ENCODE data around the gene ICA1.

Gene ICA1

DNA sequence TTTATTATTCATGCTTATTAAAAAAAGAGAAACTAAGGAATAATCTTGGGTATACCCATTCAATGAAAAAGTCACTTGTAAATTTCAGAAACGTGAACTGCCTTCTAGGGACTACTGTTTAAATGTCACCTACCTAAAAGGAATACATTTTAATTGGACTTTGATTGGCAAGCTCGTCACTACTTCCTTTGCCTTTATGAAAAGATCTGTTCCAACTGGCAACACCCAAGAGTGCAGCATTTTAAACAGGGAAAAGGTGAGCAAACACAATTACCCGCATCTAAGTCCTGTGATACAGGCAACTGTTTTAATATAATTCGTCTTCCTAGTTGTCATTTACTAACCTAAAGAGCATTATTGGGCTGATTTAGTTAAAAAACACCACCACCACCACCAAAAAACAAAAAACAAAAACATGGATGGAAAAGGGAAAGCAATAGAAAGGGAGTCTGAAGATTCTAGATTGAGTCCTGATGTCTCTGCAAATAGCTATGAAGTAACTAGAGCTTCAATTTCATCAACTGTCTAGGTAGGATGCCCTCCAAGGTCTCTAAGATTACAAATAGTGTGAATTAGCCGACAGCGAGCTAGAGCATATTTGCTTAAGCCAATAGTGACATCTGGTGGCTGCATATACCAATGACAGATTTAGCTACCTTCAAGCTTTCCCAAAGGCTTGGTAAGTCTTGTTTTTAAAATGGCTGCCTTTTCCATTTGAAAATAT lies 33.8 kb upstream of the ICA1 start:
- TF ChIP-seq, protein P1, sequence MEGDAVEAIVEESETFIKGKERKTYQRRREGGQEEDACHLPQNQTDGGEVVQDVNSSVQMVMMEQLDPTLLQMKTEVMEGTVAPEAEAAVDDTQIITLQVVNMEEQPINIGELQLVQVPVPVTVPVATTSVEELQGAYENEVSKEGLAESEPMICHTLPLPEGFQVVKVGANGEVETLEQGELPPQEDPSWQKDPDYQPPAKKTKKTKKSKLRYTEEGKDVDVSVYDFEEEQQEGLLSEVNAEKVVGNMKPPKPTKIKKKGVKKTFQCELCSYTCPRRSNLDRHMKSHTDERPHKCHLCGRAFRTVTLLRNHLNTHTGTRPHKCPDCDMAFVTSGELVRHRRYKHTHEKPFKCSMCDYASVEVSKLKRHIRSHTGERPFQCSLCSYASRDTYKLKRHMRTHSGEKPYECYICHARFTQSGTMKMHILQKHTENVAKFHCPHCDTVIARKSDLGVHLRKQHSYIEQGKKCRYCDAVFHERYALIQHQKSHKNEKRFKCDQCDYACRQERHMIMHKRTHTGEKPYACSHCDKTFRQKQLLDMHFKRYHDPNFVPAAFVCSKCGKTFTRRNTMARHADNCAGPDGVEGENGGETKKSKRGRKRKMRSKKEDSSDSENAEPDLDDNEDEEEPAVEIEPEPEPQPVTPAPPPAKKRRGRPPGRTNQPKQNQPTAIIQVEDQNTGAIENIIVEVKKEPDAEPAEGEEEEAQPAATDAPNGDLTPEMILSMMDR (IDR thresholded peaks at IDR 0.05; ENCODE audit: low read depth, low read length), result peak; percentile 59
- peak; percentile 24 for DNase-seq (ENCODE audit: extremely low read depth, low read depth)

DNA sequence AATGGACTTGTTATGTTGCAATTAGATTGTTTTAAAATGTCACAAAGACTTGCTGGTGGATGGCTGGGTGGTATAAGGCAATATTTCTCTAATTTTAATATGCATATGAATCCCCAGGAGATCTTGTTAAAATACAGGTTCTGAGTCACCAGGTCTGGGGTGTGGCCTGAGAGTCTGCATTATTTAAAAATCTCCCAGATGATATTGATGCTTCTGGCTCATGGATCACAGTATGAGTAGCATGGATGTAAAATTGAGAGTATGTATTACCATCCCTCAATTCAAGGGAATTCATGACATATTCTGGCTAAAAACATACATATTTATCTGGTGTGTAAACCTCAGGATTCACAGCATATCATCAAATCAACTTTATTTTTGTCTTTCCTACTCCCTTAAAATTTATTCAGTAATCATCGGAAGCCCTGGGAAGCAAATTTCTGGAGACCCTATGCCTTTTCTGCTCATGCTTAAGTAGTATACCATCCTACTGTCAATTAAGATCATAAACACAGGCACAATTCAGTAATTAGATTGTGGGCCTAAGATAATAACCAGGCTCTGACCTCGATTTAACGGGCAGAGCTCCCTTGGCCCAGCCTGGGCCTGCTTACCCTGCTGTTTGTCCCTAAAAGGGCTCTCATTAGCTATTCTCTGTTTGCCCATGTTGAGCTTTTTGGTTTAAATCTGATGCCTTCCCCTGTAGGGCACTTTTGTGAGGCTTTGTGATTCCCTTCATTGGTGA lies 29.6 kb upstream of the ICA1 start:
- TF ChIP-seq, protein P1 (IDR thresholded peaks at IDR 0.05; ENCODE audit: low read depth, low read length), result no peak
- no peak for DNase-seq (ENCODE audit: extremely low read depth, low read depth)

DNA sequence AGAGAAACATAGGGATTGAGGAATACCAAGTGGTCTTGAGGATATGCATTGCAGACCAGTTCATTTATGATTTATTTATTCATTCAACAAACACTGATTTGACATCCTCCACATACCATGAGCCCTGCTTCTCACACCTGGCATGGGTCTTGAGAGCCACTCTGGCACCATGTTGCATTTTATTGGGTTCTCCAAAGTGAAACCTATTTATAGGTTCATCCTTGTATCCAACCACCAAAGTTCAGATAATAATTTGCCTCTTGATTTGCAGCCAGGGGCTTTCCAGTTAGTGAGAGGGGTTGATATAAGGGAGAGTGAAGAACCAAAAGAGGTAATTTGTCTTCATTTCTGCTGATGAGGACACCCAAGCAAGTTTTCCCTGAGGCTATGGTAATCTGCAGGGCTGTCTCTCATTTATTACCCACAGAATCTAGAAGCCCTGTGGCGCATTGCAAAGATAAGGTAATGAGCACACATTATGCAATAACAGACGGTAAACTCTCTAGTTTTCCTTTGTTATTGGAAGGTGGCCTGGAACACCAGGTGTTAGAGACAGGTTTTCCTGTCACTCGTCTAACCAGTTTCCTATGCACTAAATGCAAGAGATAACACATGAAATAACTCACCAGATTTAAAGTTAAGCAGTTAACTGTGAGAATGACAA lies 28.8 kb upstream of the ICA1 start:
- DNase-seq (ENCODE audit: extremely low read depth, low read depth), result no peak
- TF ChIP-seq, protein P1 (IDR thresholded peaks at IDR 0.05; ENCODE audit: low read depth, low read length), result no peak

DNA sequence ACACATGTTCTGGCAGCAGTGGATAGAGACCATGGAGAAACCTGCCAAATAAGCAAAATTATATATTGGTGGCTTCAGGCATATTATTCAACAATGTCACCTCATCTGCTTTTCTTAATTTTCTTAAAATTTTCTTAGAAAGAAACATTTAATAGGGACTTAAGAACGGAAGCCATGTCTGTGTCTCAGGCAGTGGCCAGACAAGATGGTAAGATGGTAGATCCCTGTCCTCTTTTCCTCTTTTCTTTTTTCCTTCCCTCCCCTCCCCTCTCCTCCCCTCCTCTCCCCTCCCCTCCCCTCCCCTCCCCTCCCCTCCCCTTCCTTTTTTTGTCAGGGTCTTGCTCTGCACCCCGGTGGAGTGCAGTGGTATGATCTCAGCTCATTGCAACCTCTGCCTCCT lies 24.2 kb upstream of the ICA1 start:
- TF ChIP-seq, protein P1 (IDR thresholded peaks at IDR 0.05; ENCODE audit: low read depth, low read length), result no peak

DNA sequence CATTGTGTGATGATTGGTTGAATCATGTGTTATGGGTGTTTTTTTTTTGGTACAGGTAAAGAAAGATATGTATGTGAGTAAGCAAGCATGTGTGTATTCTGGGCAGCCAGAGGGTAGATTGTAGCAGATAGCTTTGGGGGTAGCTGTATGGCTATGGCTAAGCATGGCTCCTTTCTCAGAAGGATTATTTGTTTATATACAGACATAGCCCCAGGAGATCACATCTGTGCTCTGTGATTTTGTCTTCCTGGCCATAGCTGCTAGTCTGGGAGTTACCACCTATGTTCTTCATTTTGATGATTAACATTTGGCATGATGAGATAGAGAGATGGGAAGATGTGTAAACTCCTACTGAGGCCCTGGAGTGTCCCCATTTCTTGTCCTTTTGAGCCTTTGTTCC lies 23.2 kb upstream of the ICA1 start:
- TF ChIP-seq, protein P1 (IDR thresholded peaks at IDR 0.05; ENCODE audit: low read depth, low read length), result no peak

More for the DNA sequence above, 24.2 kb upstream of the ICA1 start:
- DNase-seq (ENCODE audit: extremely low read depth, low read depth), result no peak

DNA sequence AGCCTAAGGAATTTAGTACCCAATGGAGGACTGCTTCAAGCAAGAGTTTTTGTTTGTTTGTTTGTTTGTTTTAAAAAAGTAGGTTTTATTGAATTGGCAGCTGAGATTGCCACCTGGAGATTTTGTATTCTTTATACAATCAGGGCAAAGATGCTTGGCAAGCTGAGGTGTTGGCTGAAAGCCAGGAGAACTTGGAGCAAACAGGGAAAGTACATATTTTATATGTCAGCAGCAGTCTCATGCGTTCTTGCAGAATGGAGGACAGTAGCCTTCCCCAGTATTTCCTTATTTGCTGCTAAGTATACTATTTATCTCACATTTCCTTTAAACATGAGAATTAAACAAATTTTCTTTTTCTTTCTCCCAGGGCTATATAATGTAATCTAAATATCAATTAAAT lies 22.6 kb upstream of the ICA1 start:
- no peak for DNase-seq (ENCODE audit: extremely low read depth, low read depth)
- TF ChIP-seq, protein P1 (IDR thresholded peaks at IDR 0.05; ENCODE audit: low read depth, low read length), result no peak

More for the DNA sequence above, 23.2 kb upstream of the ICA1 start:
- no peak for DNase-seq (ENCODE audit: extremely low read depth, low read depth)

DNA sequence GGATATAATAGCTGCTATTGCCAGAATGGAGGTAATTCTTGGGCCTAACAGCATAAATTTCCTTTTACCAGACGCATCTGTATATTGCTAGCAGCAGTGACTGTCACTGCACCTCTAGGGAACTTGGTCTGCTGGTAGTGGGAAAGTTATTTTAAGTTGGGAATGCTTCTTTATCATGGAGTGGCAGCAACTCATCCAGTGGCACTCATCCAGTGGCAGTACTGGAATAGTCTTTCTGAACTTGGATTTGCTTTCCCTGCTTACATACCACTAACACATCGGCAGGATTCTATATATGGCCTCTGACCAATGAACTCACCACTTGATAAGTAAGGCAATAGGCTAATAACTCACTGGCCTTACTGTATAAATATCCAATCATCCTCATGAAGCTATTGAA lies 22.0 kb upstream of the ICA1 start:
- TF ChIP-seq, protein P1 (IDR thresholded peaks at IDR 0.05; ENCODE audit: low read depth, low read length), result no peak
- no peak for DNase-seq (ENCODE audit: extremely low read depth, low read depth)
